ENCODE results near the gene NPAS2. TPM values are rescaled to one million over a fixed set of nuclear protein-coding genes. Genes with fewer than 3 reads are reported as not detected.

NPAS2 gene
- total RNA-seq, 1 donor from 2014 or later, result 10.7 TPM

DNA sequence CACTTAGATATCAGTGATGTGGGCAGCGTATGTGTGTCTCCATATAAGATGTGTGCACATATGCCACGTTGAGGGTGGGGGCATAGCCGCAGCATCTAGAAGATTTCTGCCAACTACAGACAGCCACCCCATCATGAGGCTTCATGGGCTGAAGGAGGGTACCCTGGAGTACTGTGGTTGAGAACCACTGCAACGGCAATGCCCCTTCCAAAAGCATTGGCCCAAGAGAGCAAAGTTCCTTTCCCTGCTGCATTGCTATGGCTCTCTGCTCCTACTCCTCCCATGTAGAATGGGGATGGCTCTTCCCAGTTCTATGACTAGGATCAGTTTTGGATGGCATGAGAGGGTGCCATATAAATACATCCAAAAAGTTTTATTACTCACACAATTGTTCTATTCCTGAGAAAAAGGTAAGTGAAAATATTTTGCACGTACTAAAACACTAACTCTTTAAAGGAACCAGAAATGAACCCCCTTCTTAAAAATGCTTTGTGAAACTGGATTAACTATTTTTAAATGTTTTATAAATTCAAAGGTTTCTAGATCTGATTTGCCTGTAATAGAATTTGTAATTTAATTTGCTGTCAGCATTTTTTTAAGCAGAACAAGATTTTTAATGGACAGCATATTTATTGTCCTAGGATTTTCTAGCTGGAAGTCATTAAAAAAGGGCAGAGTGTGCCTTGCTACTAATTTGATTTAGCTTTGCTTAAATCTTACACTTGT is 177.7 kb downstream of the NPAS2 start:
- Mint-ChIP-seq H3K36me3 (peaks cover 4% of the 10 kb centered on the region), H3K4me1 (ENCODE audit: unreplicated experiment) (peaks cover 7% of the 10 kb centered on the region), H3K27ac (no peak overlapping the region), H3K27me3 (no peaks in the 10 kb centered on the region), H3K4me3 (no peak overlapping the region), H3K9me3 (peaks cover 7% of the 10 kb centered on the region)
- DNase-seq (ENCODE audit: extremely low spot score, unreplicated experiment), result no peak
- TF ChIP-seq, protein P1, sequence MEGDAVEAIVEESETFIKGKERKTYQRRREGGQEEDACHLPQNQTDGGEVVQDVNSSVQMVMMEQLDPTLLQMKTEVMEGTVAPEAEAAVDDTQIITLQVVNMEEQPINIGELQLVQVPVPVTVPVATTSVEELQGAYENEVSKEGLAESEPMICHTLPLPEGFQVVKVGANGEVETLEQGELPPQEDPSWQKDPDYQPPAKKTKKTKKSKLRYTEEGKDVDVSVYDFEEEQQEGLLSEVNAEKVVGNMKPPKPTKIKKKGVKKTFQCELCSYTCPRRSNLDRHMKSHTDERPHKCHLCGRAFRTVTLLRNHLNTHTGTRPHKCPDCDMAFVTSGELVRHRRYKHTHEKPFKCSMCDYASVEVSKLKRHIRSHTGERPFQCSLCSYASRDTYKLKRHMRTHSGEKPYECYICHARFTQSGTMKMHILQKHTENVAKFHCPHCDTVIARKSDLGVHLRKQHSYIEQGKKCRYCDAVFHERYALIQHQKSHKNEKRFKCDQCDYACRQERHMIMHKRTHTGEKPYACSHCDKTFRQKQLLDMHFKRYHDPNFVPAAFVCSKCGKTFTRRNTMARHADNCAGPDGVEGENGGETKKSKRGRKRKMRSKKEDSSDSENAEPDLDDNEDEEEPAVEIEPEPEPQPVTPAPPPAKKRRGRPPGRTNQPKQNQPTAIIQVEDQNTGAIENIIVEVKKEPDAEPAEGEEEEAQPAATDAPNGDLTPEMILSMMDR (conservative IDR thresholded peaks at IDR 0.05), result no peak

DNA sequence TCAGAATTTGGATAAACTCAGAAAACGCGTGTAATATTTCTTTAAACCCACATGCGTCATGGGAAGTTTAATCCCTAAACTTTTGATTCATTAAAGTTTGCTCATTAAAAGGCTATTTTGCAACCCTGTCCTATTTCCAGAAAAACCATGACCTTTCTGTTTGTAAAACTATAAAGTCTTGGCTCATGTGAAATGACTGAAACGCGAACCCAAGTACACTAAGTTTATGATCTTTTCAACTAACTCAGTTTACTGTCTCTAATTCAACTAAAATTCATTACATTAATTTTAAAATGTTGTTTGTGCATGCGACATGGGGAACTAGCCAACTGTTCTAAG is 178.3 kb downstream of the NPAS2 start:
- Mint-ChIP-seq H3K4me1 (ENCODE audit: unreplicated experiment) (peaks cover 7% of the 10 kb centered on the region), H3K4me3 (no peak overlapping the region), H3K9me3 (peaks cover 7% of the 10 kb centered on the region), H3K36me3 (peaks cover 9% of the 10 kb centered on the region), H3K27ac (no peak overlapping the region), H3K27me3 (no peaks in the 10 kb centered on the region)
- TF ChIP-seq, protein P1 (conservative IDR thresholded peaks at IDR 0.05), result no peak
- no peak for DNase-seq (ENCODE audit: extremely low spot score, unreplicated experiment)

DNA sequence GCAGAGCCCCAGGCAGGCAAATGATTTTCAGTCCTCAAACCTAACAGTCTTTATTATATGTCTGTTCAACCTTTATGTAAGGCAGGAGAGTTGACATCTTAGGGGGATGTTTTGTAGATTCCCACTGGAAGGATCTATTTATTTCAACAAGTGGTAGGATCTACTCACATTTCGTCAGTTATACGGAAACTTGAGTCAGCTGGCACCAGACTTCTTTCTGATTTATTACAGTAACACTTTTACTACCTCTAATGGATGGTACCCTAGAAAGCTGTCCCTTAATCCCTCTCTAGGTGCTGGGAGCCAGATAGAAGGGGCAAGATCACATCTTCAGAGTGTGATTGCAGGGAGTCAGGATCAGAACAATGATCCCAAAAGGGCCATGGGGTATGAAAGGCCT is 180.1 kb downstream of the NPAS2 start:
- TF ChIP-seq, protein P1 (conservative IDR thresholded peaks at IDR 0.05), result no peak
- H3K4me1 Mint-ChIP-seq (ENCODE audit: unreplicated experiment), result peaks cover 22% of the 10 kb centered on the region
- H3K4me3 Mint-ChIP-seq, result peak overlapping the region; percentile 76
- peak overlapping the region; percentile 30 for H3K27ac Mint-ChIP-seq
- DNase-seq (ENCODE audit: extremely low spot score, unreplicated experiment), result no peak
- H3K36me3 Mint-ChIP-seq, result peaks cover 27% of the 10 kb centered on the region
- H3K9me3 Mint-ChIP-seq, result peaks cover 7% of the 10 kb centered on the region
- H3K27me3 Mint-ChIP-seq, result no peaks in the 10 kb centered on the region

DNA sequence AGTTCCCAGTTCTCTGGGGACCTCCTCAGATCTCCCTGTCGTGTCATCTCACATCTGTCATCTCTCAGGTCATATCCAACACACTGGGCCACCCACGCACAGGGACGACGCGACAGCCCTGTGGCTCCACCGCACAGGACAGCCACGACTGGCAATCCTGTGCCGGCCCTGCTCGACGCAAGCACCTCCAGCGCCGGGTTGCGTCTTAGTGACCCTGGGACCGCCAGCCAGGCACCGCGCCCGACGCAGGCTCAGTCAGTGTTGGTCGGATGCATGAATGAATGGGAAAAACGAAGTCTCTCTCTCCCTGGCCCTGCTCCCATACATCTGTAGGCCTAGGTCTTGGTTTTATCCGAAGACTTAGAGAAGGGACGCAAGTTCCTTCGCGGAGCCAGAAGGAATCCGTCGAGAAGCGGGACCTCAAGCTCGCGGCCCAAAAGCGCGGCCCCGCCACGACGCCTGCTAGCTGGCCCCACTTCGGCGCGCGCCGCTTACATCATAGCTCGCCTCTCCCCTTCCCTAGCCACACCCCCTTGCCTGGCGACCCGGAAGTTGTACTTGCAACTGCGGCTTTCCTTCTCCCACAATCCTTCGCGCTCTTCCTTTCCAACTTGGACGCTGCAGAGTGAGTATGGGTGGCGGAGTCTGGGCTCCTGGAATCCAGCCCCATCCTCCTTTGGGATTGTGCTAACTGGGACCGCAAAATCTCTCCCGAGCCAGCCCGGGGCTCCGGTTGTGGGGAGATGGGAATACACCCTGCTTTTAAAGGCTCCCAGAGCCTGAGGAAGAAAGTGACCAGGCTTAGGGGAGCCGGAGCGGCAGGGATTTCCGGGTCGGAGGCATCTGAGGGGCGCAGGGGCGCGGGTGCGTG is 182.0 kb downstream of the NPAS2 start, which contains the start of gene RPL31:
Gene RPL31 (plus strand): TSS at position 599 of the 871 bp plus-strand sequence. CDS start 413 bp downstream, outside the sequence.
- no peaks in the 10 kb centered on the region for H3K27me3 Mint-ChIP-seq
- H3K27ac Mint-ChIP-seq, result peak within 1 kb of the TSS; percentile 89
- TF ChIP-seq, protein P1 (conservative IDR thresholded peaks at IDR 0.05), result no peak
- peak; percentile 95 for DNase-seq (ENCODE audit: extremely low spot score, unreplicated experiment)
- H3K4me1 Mint-ChIP-seq (ENCODE audit: unreplicated experiment), result peaks cover 34% of the 10 kb centered on the region
- peaks cover 40% of the 10 kb centered on the region for H3K36me3 Mint-ChIP-seq
- peaks cover 7% of the 10 kb centered on the region for H3K9me3 Mint-ChIP-seq
- peak within 1 kb of the TSS; percentile 96 for H3K4me3 Mint-ChIP-seq

DNA sequence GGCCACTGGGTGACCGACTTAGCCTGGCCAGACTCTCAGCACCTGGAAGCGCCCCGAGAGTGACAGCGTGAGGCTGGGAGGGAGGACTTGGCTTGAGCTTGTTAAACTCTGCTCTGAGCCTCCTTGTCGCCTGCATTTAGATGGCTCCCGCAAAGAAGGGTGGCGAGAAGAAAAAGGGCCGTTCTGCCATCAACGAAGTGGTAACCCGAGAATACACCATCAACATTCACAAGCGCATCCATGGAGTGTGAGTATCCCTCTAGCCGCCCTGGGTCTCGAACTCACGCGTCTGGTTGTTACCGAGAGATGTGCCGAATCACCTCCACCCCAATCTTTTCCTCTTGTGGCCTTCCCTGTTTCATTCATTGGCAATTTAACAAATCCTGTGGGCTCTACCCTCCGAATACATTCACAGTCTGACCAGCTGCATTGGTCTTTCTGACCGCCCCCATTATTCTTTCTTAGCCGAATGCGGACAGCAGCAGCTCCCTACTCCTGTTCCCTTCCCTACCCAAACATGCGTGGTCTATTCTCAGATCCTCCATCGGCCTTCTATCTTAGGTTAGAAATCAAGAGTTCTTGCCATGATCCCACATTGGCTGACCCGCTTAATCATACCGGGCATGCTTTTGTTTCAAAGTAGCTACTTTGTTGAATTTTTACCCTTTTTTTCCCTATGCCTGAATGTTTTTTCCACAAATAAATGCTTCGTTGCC is 182.8 kb downstream of the NPAS2 start:
- no peaks in the 10 kb centered on the region for H3K27me3 Mint-ChIP-seq
- no peak for DNase-seq (ENCODE audit: extremely low spot score, unreplicated experiment)
- peaks cover 34% of the 10 kb centered on the region for H3K4me1 Mint-ChIP-seq (ENCODE audit: unreplicated experiment)
- peak overlapping the region; percentile 89 for H3K27ac Mint-ChIP-seq
- TF ChIP-seq, protein P1 (conservative IDR thresholded peaks at IDR 0.05), result no peak
- H3K4me3 Mint-ChIP-seq, result peak overlapping the region; percentile 96
- H3K9me3 Mint-ChIP-seq, result peaks cover 7% of the 10 kb centered on the region
- peaks cover 45% of the 10 kb centered on the region for H3K36me3 Mint-ChIP-seq

Measured in type B pancreatic cell (in vitro differentiated cells).